ENCODE data around the gene SLC35F3. TPM values are rescaled to one million over a fixed set of nuclear protein-coding genes. Genes with fewer than 3 reads are reported as not detected.

Gene SLC35F3
- total and polyA plus RNA-seq, 12 donors, result 0.12 to 3.2 (median 0.46) TPM

GRCh38 chr1:234310460-234310817 is 406.0 kb downstream of the SLC35F3 start:
- H3K27me3 ChIP-seq, result no peaks in the 10 kb centered on the region
- H3K36me3 ChIP-seq (replicated peaks in 1 of 2), result no peaks in the 10 kb centered on the region
- no peak overlapping the region for H3K4me3 ChIP-seq
- no peak overlapping the region for H3K27ac ChIP-seq
- no peak for TF ChIP-seq POLR2A (IDR thresholded peaks at IDR 0.05)
- TF ChIP-seq CTCF (IDR thresholded peaks at IDR 0.05), result no peak
- 27 to 56% (median 42%) methylated on average over 1 of the region's 1 CpG for WGBS, 4 donors
- intact Hi-C loops (cut with DNase I), result no loop called here
- no peak for DNase-seq
- no peaks in the 10 kb centered on the region for H3K4me1 ChIP-seq (replicated peaks in 1 of 2)
- no peaks in the 10 kb centered on the region for H3K9me3 ChIP-seq (replicated peaks in 1 of 3)

GRCh38 chr1:234311414-234311813 is 406.9 kb downstream of the SLC35F3 start:
- DNase-seq, result no peak
- Histone ChIP-seq H3K27ac (no peak overlapping the region), H3K4me3 (no peak overlapping the region), H3K9me3 (replicated peaks in 1 of 3) (no peaks in the 10 kb centered on the region), H3K27me3 (no peaks in the 10 kb centered on the region), H3K4me1 (replicated peaks in 1 of 2) (no peaks in the 10 kb centered on the region), H3K36me3 (replicated peaks in 1 of 2) (no peaks in the 10 kb centered on the region)
- TF ChIP-seq POLR2A (IDR thresholded peaks at IDR 0.05) (no peak), CTCF (IDR thresholded peaks at IDR 0.05) (no peak)
- intact Hi-C loops (cut with DNase I), result no loop called here
- WGBS, 4 donors, result 82 to 85% (median 83%) methylated on average over 7 of the region's 7 CpGs

GRCh38 chr1:234313171-234313570 is 408.7 kb downstream of the SLC35F3 start:
- TF ChIP-seq CTCF (IDR thresholded peaks at IDR 0.05) (no peak), POLR2A (IDR thresholded peaks at IDR 0.05) (no peak)
- Histone ChIP-seq H3K4me3 (no peak overlapping the region), H3K27me3 (no peaks in the 10 kb centered on the region), H3K9me3 (replicated peaks in 1 of 3) (no peaks in the 10 kb centered on the region), H3K27ac (no peak overlapping the region), H3K4me1 (replicated peaks in 1 of 2) (no peaks in the 10 kb centered on the region), H3K36me3 (replicated peaks in 1 of 2) (no peaks in the 10 kb centered on the region)
- intact Hi-C loops (cut with DNase I), result no loop called here
- DNase-seq, result no peak
- 83 to 89% (median 87%) methylated on average over 1 to 4 of the region's 4 CpGs for WGBS, 4 donors

GRCh38 chr1:234315091-234315541 is 410.6 kb downstream of the SLC35F3 start:
- no peak for TF ChIP-seq POLR2A (IDR thresholded peaks at IDR 0.05)
- TF ChIP-seq CTCF (IDR thresholded peaks at IDR 0.05), result no peak
- Histone ChIP-seq H3K4me1 (replicated peaks in 1 of 2) (no peaks in the 10 kb centered on the region), H3K4me3 (no peak overlapping the region), H3K36me3 (replicated peaks in 1 of 2) (no peaks in the 10 kb centered on the region), H3K27ac (no peak overlapping the region), H3K27me3 (no peaks in the 10 kb centered on the region), H3K9me3 (replicated peaks in 1 of 3) (no peaks in the 10 kb centered on the region)
- WGBS, 4 donors, result 69 to 86% (median 77%) methylated on average over 6 of the region's 6 CpGs
- DNase-seq, result no peak
- intact Hi-C loops (cut with DNase I), result loop anchor here in 1 of 2 donors (5.0 kb wide), 1 partner anchor 153 kb away; no protein-coding TSS in a partner anchor

Data from adrenal gland (tissue), 12 donors.